Peyer's patch (tissue), 4 donors: ENCODE data around the gene RASL10B. TPM values are rescaled to one million over a fixed set of nuclear protein-coding genes. Genes with fewer than 3 reads are reported as not detected.

ENCODE experiments used
- DNase-seq, 3 donors: peaks; one replicate each; pipeline ENCODE4 v3.0.0-alpha.2; 2017 to 2019
- H3K27ac ChIP-seq, 4 donors: fragments of 200-600 bp; sonication (generic); one replicate each; pipeline ENCODE4 v1.5.1; 2016 to 2019
- H3K27me3 ChIP-seq, 2 donors: fragments of 200-600 bp; sonication (generic); one replicate each; pipeline ENCODE4 v1.5.1; 2019
- H3K36me3 ChIP-seq, 3 donors: fragments of 200-600 bp; sonication (generic); one replicate each; pipeline ENCODE4 v1.5.1; 2016 to 2019
- H3K4me1 ChIP-seq, 4 donors: fragments of 200-600 bp; sonication (generic); one replicate each; pipeline ENCODE4 v1.5.1; 2016 to 2019
- H3K4me3 ChIP-seq, 4 donors: fragments of 200-600 bp; sonication (generic); 1 replicate in 3 of 4; 2 replicates in 1 of 4; pipeline ENCODE4 v1.5.1; 2016 to 2019; ENCODE audit warnings: mild to moderate bottlenecking in 1 of 4
- H3K9me3 ChIP-seq, 4 donors: fragments of 200-600 bp; sonication (generic); one replicate each; pipeline ENCODE4 v1.5.1; 2016 to 2019; ENCODE audit warnings: mild to moderate bottlenecking in 1 of 4
- POLR2A ChIP-seq, 2 donors: fragments of 450-650 bp; IDR thresholded peaks; one replicate each; pipeline ENCODE4 v1.5.1; 2017; ENCODE audit warnings: antibody characterized with exemption in 2 of 2, mild to moderate bottlenecking in 2 of 2, moderate library complexity in 2 of 2
- total RNA-seq, 4 donors: library from RNA; depleted of rRNA; stranded (reverse); fragments of >200 nt; gene quantifications; one replicate each; pipeline ENCODE4 v1.1.0, GENCODE V29; 2016
- TF ChIP-seq, protein P1 (sequence below), 6 experiments: fragments of 450-650 bp in 4 of 6; fragments of 200-600 bp in 2 of 6; sonication (generic) in 1 of 6; IDR thresholded peaks; one replicate each; pipeline ENCODE4 v1.5.1; 2017 to 2019; ENCODE audit warnings: antibody characterized with exemption in 6 of 6, mild to moderate bottlenecking in 3 of 6, moderate library complexity in 1 of 6

Gene RASL10B, protein sequence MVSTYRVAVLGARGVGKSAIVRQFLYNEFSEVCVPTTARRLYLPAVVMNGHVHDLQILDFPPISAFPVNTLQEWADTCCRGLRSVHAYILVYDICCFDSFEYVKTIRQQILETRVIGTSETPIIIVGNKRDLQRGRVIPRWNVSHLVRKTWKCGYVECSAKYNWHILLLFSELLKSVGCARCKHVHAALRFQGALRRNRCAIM
- total RNA-seq, result 1 to 10 TPM in 2 of 4 donors, not detected in 2; 1.1 TPM

DNA sequence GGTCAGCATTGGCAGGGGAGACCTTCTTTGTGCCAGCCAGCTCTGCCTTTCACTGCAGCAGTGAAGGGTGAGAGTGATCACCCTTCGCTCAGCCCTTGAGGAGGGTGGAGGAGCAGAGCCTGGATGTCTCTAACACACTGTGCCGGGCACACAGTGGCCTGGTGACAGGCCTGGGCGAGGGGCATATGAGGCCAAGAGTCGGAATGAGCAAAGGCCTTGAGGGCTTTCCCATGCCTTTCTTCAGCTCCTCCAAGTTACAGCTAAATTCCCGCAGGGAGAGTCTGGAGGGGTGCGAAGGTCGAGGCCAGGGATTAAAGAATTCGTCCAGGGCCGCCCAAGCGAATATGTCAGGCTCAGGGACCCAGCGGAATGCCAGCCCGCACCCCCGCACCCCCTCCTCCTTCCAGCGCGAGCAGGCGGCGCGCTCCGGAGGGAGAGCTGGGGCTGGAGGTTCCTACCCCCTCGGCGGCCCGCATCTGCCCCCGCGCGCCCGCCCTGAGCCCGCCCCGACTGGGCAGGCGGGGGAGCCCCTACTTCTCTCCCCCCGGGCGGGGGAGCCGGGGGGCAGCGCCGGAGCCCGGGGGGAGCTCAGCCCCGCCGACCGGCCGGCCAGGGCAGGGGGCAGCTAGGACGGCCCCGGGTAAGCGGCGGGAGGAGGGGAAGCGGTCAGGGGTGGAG, at the start of gene RASL10B:
Gene RASL10B (plus strand): TSS at position 401 of the 678 bp plus-strand sequence. CDS start 3,546 bp downstream, outside the sequence.
- Histone ChIP-seq H3K4me1 (peaks cover 0 to 14% (median 3%) of the 10 kb centered on the region in 4 donors), H3K9me3 (no peaks in the 10 kb centered on the region), H3K4me3 (peak within 1 kb of the TSS; percentile 47 to 71 (median 63)), H3K36me3 (peaks cover 0 to 7% (median 0%) of the 10 kb centered on the region in 3 donors), H3K27me3 (no peaks in the 10 kb centered on the region), H3K27ac (peak within 1 kb of the TSS in 1 of 4 donors; percentile 34)
- peak in 2 of 3 donors; percentile 61 to 69 for DNase-seq
- TF ChIP-seq, protein P1, sequence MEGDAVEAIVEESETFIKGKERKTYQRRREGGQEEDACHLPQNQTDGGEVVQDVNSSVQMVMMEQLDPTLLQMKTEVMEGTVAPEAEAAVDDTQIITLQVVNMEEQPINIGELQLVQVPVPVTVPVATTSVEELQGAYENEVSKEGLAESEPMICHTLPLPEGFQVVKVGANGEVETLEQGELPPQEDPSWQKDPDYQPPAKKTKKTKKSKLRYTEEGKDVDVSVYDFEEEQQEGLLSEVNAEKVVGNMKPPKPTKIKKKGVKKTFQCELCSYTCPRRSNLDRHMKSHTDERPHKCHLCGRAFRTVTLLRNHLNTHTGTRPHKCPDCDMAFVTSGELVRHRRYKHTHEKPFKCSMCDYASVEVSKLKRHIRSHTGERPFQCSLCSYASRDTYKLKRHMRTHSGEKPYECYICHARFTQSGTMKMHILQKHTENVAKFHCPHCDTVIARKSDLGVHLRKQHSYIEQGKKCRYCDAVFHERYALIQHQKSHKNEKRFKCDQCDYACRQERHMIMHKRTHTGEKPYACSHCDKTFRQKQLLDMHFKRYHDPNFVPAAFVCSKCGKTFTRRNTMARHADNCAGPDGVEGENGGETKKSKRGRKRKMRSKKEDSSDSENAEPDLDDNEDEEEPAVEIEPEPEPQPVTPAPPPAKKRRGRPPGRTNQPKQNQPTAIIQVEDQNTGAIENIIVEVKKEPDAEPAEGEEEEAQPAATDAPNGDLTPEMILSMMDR (IDR thresholded peaks at IDR 0.05), result no peak
- TF ChIP-seq POLR2A (IDR thresholded peaks at IDR 0.05), result no peak

DNA sequence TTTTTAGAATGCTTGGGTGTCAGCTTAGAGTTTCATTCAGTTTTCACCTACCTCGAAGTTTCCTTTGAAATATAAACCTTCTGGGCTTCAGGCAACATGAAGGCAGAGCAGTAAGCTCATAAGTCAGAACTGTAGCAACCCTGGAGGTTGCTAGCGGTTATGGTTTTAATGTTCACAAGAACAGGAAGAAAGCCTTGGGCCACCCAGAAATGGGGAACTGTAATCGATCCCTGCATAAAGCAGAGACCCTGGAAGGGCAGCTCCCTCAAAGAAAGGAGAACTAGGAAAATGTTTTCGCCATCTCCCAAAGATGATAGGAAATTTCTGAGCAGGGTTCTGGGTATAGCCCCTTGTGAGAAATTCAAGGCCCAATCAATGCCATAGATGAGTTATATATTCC, 47.8 kb upstream of the RASL10B start:
- peaks cover 0 to 74% (median 0%) of the 10 kb centered on the region in 3 donors for H3K36me3 ChIP-seq
- no peak for DNase-seq
- no peaks in the 10 kb centered on the region for H3K27me3 ChIP-seq
- no peaks in the 10 kb centered on the region for H3K9me3 ChIP-seq
- no peaks in the 10 kb centered on the region for H3K4me1 ChIP-seq
- H3K27ac ChIP-seq, result no peak overlapping the region
- H3K4me3 ChIP-seq, result no peak overlapping the region
- TF ChIP-seq POLR2A (IDR thresholded peaks at IDR 0.05), result no peak
- TF ChIP-seq, protein P1 (IDR thresholded peaks at IDR 0.05), result no peak

DNA sequence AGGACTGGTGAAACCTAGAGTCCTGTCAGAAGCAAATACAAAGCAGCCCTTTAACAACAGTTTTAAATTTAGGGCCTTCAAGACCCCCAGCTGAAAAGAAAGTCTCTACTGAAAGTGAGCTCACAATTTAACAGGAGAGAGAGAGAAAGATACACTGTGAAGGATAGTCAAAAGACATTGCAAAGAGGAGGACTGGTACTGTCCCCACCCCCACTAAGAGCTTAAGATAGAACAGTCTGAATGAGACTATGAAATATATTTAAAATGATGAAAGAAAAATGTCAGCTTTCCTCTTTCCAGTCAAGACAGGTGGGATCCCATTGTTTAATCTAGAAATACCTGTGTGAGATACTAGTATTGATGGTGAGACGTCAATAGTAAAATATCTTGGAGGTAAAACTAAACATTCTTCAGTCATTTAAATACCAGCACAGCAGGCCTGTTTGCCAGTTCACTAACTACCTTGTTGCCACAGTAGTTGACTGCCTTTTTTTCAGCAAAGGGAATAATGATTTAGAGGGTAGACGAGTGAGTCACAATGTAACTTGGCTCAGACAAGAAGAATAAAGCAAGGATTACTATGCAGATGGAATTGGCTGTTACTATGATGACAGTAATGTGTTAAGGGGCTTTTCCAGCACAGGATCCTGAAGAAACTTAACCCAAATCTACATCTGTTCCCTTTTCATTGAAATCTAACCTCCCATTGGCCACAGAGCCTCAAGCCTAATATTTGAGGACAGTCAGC, 47.2 kb upstream of the RASL10B start:
- no peak overlapping the region for H3K27ac ChIP-seq
- no peak for DNase-seq
- H3K27me3 ChIP-seq, result no peaks in the 10 kb centered on the region
- H3K4me1 ChIP-seq, result no peaks in the 10 kb centered on the region
- H3K36me3 ChIP-seq, result peaks cover 0 to 80% (median 0%) of the 10 kb centered on the region in 3 donors
- no peaks in the 10 kb centered on the region for H3K9me3 ChIP-seq
- TF ChIP-seq POLR2A (IDR thresholded peaks at IDR 0.05), result no peak
- TF ChIP-seq, protein P1 (IDR thresholded peaks at IDR 0.05), result no peak
- no peak overlapping the region for H3K4me3 ChIP-seq

DNA sequence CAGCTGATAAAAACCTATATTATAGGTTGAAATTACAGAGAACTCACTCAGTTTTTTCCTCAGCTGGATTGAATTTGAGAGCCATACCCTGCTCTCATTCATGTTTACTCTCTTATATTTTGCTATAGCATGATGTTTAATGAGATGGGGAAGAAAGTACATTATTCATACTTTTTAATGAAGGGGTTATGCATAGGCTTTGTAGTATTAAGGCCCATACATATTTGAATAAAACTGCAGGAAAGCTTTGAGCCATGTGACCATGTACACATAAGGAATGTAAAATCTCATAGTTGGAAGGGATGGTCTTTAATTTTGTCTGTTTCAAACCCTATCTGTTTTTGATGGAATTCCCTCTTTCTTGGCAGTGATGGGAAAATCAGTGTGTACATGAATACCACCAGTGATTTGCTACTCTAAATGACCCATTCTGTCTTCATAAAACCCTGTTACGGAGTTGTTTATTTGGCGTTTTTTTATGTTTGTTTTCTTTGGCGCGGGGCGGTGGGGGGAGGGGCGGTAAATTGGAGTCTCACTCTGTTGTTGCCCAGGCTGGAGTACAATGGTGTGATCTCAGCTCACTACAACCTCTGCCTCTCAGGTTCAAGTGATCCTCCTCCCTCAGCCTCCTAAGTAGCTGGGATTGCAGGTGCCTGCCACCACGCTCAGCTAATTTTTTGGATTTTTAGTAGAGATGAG, 38.8 kb upstream of the RASL10B start:
- Histone ChIP-seq H3K27ac (no peak overlapping the region), H3K4me3 (no peak overlapping the region), H3K27me3 (no peaks in the 10 kb centered on the region), H3K4me1 (no peaks in the 10 kb centered on the region), H3K9me3 (no peaks in the 10 kb centered on the region), H3K36me3 (peaks cover 0 to 50% (median 0%) of the 10 kb centered on the region in 3 donors)
- TF ChIP-seq, protein P1 (IDR thresholded peaks at IDR 0.05), result no peak
- TF ChIP-seq POLR2A (IDR thresholded peaks at IDR 0.05), result no peak
- no peak for DNase-seq

DNA sequence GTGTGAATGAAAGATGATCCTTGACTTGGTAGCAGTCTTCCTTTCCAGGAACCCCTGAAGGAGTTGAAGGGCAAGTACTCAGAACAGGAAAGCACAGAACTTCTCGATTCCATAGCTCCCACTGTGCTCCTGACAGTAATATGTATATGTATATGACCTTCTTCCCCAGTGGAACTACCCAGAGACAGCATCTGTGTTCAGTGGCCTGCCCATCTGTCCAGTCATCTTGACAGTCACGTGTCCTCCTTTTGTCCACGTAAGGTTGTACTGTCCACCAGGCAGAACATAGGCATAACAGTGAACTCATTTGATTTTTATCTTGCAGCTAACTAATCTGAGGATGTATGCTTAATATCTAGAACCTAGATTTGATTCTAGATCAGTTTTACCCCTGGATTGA, 37.8 kb upstream of the RASL10B start:
- H3K4me1 ChIP-seq, result no peaks in the 10 kb centered on the region
- no peaks in the 10 kb centered on the region for H3K27me3 ChIP-seq
- no peak for DNase-seq
- H3K36me3 ChIP-seq, result peaks cover 0 to 40% (median 0%) of the 10 kb centered on the region in 3 donors
- no peaks in the 10 kb centered on the region for H3K9me3 ChIP-seq
- TF ChIP-seq, protein P1 (IDR thresholded peaks at IDR 0.05), result no peak
- no peak for TF ChIP-seq POLR2A (IDR thresholded peaks at IDR 0.05)
- H3K4me3 ChIP-seq, result no peak overlapping the region
- no peak overlapping the region for H3K27ac ChIP-seq
